ENCODE data around the gene DAZAP1.

GRCh38 chr19:1426736-1427135, 19.4 kb downstream of the DAZAP1 start:
- TF ChIP-seq CTCF (conservative IDR thresholded peaks at IDR 0.05; ENCODE audit: low read depth, low read length) (no peak), POLR2A (IDR thresholded peaks at IDR 0.05; ENCODE audit: low read depth, low read length) (no peak), RAD21 (IDR thresholded peaks at IDR 0.05; ENCODE audit: low read length) (no peak), SMC3 (IDR thresholded peaks at IDR 0.05; ENCODE audit: low read depth, low read length) (no peak), NFE2L2 (IDR thresholded peaks at IDR 0.05; ENCODE audit: low read depth, low read length) (no peak), MAZ (IDR thresholded peaks at IDR 0.05; ENCODE audit: borderline replicate concordance, low read depth, low read length) (no peak), BHLHE40 (IDR thresholded peaks at IDR 0.05; ENCODE audit: low read depth, low read length) (no peak), FOS (IDR thresholded peaks at IDR 0.05; ENCODE audit: low read depth, low read length) (no peak), RCOR1 (IDR thresholded peaks at IDR 0.05; ENCODE audit: insufficient replicate concordance, low read length) (no peak), RFX5 (IDR thresholded peaks at IDR 0.05; ENCODE audit: low read depth, low read length) (no peak), MXI1 (IDR thresholded peaks at IDR 0.05; ENCODE audit: borderline replicate concordance, low read depth, low read length) (no peak)
- TF ChIP-seq, protein P1, sequence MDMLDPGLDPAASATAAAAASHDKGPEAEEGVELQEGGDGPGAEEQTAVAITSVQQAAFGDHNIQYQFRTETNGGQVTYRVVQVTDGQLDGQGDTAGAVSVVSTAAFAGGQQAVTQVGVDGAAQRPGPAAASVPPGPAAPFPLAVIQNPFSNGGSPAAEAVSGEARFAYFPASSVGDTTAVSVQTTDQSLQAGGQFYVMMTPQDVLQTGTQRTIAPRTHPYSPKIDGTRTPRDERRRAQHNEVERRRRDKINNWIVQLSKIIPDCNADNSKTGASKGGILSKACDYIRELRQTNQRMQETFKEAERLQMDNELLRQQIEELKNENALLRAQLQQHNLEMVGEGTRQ (IDR thresholded peaks at IDR 0.05; ENCODE audit: low read depth, low read length) = no peak
